ENCODE measurements around the gene CRYBG1.

DNA sequence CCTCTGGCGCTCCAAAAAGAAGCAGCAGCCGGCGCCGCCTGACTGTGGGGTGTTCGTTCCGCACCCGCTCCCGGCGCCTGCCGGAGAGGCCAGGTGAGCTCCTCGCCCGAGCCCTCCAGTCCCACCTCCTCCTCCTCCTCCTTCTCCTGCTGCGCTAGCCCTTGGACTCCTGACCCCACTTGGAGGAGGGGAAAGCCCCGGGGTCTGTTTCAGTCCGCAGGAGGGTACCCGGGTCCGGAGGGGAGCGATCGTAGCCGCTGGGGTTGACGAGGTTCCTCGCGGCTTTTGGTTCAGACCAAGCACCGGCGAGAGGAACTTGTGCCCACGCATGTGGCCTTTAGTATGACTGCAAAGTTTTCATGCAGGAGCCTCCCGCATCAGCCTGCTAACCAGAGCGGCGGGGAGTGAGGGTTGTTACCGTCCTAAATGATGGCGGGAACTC is 493 bp downstream of the CRYBG1 start:
- TF ChIP-seq CTCF (IDR thresholded peaks at IDR 0.05; ENCODE audit: poor library complexity, severe bottlenecking): no peak
- no peak for TF ChIP-seq EP300 (conservative IDR thresholded peaks at IDR 0.05; ENCODE audit: poor library complexity, severe bottlenecking)
- no peak for TF ChIP-seq POLR2AphosphoS5 (IDR thresholded peaks at IDR 0.05)
- TF ChIP-seq MXI1 (conservative IDR thresholded peaks at IDR 0.05; ENCODE audit: poor library complexity, severe bottlenecking): no peak
